HG02981 (cell line): ENCODE data around the gene PRTG.
A peak's percentile ranks its signal among the peaks of the same experiment; 100 is the strongest.
"Not testable (repeated sequence)": the region's sequence is repeated elsewhere in the genome, so short reads cannot be mapped to it uniquely, and the experiment has no call there.

ENCODE experiments used
- ATAC-seq: cut with Tn5 transposase; IDR thresholded peaks from one replicate; pipeline ENCODE4 v1.9.1; 2021; ENCODE audit warnings: mild to moderate bottlenecking, moderate library complexity; ENCODE audit not compliant: unreplicated experiment

Gene PRTG

DNA sequence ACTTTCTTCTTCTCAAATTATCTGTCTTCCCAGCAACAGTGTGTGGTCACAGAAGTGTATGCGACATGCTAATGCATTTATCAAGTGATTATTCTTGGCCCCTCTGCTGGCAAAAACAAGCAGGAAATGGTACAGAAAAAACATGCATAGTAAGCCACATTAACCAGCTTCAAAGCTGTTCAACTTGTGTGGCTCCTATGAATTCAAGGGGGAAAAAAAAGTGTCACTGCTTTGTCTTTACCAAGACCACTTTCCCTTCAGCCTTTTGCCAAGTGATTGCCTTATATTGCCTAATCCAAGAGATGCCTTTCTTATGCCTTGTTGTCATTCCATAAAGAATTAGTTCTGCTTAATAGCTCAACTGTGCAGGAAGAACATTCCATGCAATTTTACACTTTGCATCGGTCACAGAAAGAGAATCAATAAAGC is 39.1 kb downstream of the PRTG start:
- ATAC-seq, result no peak

GRCh38 chr15:55700876-55701275 is 42.1 kb downstream of the PRTG start:
- no peak for ATAC-seq

- no peak for ATAC-seq
Measured at GRCh38 chr15:55698653-55699052, 44.3 kb downstream of the PRTG start.

GRCh38 chr15:55696221-55696620 is 46.7 kb downstream of the PRTG start:
- ATAC-seq, result no peak

DNA sequence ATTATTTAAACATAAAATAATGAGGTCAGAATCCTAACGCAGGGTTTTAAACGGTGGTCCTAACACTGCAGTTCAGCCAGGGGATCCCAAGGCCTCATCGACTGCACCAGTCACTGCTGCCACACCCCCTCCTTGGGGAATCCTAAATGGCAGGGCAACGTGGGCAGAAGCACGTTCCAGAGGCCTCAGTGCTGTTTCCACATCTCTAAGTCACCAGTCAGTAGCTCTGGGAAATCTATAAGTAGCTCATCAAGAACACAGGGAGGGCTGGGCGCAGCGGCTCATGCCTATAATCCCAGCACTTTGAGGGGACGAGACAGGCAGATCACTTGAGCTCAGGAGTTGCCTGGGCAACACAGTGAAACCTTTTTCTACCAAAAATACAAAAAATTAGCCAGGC is 47.5 kb downstream of the PRTG start:
- ATAC-seq, result no peak

GRCh38 chr15:55694652-55695150 is 48.3 kb downstream of the PRTG start:
- ATAC-seq, result peak; percentile 94

DNA sequence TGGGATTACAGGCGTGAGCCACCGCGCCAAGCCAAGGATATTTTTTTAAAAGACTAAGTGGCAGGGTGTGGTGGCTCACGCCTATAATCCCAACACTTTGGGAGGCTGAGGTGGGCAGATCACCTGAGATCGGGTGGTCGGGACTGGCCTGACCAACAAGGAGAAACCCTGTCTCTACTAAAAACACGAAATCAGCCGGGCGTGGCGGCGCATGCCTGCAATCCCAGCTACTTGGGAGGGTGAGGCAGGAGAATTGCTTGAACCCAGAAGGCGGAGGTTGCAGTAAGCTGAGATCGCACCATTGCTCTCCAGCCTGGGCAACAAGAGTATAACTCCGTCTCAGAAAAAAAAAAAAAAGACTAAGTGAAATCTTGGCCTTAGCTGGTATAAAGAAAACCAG is 49.8 kb downstream of the PRTG start:
- ATAC-seq, result not testable (repeated sequence)

GRCh38 chr15:55687792-55688191 is 55.2 kb downstream of the PRTG start:
- ATAC-seq, result no peak

- ATAC-seq, result peak; percentile 77
Measured at GRCh38 chr15:55685286-55685685, 57.7 kb downstream of the PRTG start.

- no peak for ATAC-seq
Measured at GRCh38 chr15:55683376-55683775, 59.6 kb downstream of the PRTG start.

DNA sequence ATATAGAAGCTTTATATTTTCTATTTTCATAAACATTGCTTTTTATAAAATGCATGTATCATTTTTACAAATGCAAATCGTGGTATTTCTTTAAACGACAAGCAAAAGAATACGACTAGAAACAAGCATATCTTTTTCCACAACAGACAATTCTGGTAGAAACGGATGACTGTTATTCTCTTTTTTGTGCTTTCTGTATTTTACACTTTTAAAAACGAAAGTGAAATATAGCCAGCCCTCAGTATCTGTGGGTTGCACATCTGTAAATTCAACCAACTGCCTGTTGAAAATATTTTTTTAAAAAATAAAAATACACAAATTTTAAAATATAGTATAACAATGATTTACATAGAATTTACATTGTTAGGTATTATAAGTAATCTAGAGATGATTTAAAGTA is 61.3 kb downstream of the PRTG start:
- ATAC-seq, result peak; percentile 61

GRCh38 chr15:55676507-55676906 is 66.4 kb downstream of the PRTG start:
- no peak for ATAC-seq

DNA sequence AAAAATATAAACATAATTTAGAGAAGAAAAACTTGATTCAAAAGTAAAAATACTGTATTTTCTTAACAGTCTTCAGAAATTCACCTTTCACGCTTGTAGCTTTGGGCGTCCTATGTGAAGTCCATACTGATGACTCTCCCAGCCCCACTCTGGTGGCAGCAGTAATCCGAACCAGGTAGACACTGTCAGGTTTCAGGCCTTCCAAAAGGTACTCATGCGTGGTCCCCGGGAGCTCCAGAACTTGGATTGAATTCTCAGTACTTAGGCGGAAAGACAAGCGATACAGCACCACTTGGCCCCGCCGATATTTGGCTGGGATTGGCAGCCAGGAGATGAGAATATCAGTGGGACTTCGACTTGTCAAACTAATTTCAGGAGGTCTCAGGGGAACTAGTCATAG is 69.7 kb downstream of the PRTG start:
- ATAC-seq, result no peak

GRCh38 chr15:55669270-55669669 is 73.7 kb downstream of the PRTG start:
- no peak for ATAC-seq

- ATAC-seq, result no peak
Measured at GRCh38 chr15:55665605-55666227, 77.2 kb downstream of the PRTG start.

DNA sequence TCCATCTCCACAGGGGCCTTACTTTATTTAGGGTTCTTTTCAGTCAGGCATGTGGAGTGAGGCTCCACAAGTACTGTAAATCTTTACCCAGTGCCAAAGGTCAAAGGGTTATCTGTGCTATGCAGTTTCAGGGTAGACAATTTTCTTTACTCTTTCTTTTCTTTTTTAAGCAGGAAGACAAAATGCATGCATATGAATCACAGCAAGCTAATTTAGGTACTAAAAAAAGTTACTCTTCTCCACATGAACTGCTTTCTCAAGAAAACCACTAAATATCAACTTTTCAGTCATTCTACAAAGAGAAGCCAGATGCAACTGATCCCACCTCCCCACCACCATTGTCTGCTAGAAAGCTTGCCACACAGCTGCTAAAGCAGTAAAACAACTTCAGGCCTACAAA is 81.5 kb downstream of the PRTG start:
- ATAC-seq, result no peak

DNA sequence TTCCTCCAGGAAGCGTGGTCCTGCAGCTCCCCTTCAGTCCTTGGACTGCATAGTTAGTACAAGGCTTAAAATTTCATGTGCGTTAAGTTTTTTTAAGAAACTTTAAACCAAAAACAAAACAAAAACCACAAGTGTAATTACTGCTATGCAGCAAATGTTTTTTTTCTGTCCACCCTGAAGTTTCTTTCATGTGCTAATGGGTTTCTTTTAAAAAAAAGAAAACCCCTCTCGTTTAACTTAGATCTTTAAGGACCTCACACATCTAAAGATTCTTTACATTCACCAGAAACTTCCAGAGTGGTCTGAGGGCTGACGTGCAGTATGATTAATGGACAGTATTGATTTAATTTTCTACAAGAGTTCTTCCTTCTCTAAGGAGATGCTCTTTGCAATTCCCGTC is 82.8 kb downstream of the PRTG start:
- no peak for ATAC-seq

GRCh38 chr15:55659481-55659880 is 83.5 kb downstream of the PRTG start:
- ATAC-seq, result no peak

GRCh38 chr15:55658886-55659285 is 84.1 kb downstream of the PRTG start:
- no peak for ATAC-seq

DNA sequence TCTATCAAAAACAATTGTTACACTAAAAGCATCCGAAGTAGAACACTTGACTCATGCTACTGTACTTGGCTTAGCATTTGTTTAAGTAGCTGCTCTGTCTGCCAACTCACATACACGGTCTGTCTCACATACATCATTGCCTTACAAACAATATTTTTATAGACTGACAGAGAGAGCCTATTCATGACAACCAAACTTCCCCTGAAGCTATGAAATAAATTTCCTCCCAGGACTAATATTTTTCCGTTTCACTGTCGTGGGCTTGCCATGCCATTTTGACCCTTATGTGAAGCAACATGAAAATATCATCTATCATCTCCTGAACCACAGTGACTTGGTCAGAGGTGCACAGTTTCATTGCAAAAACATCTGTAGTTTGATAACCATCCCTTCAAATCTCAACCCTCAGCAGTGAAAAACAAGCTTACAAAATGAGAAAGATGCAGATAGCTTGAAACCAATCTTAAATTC is 88.4 kb downstream of the PRTG start:
- no peak for ATAC-seq

- no peak for ATAC-seq
Measured at GRCh38 chr15:55652909-55653495, 90.0 kb downstream of the PRTG start.

DNA sequence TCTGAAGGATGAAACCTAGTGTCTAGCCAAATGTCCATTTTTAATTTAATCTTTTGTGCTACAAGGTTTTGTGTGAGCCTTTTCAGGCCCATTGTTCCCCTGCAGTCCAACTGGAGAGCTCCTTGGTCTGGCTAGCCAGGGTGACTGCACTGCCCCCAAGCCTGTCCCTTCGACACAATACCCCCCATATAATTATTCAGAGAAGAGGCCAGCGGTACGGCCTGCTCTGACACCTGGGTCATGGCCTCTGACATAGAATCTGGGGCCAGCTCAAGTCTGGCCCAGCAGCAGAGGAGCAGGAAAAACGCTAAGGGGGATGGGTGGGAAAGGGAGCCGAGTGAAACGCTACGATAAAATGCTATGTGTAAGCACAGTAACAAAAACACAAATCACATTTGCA is 90.6 kb downstream of the PRTG start:
- no peak for ATAC-seq

DNA sequence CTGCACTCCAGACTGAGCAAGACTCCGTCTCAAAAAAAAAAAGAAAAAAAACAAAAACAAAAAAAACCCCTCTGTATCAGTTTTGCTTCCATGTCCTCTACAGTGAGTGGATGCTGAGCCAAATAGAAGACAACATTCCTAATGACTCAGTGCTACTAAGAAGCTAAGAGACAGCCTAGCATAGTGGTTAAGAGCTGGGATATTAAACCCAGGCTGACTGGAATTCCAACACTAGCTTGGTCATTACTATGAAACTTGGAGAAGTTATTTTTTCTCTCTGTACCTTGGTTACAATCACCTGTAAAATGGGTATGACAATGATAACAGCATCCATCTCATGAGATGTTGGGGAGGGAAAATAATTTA is 93.9 kb downstream of the PRTG start:
- ATAC-seq, result no peak
